Body of pancreas (tissue), 4 donors: ENCODE measurements around the gene PCDHA11. TPM values are rescaled to one million over a fixed set of nuclear protein-coding genes. Genes with fewer than 3 reads are reported as not detected.
"Not testable (repeated sequence)": the region's sequence is repeated elsewhere in the genome, so short reads cannot be mapped to it uniquely, and the experiment has no call there.

Source experiments
- ATAC-seq: fragments of 150-250 bp; one replicate; pipeline ENCODE4 v1.9.1; 2016
- DNase-seq, 4 donors: peaks; one replicate each; pipeline ENCODE4 v3.0.0-alpha.2; 2019
- H3K27ac ChIP-seq, 4 donors: fragments of 200-600 bp; sonication (generic); 1 replicate in 3 of 4; 2 replicates in 1 of 4; pipeline versions ENCODE4 v1.5.1 to v1.6.1; 2016 to 2019; ENCODE audit warnings: mild to moderate bottlenecking in 1 of 4, mixed read lengths in 1 of 4, moderate library complexity in 1 of 4
- H3K27me3 ChIP-seq, 2 donors: fragments of 200-600 bp; sonication (generic); one replicate each; pipeline ENCODE4 v1.6.0; 2016; ENCODE audit warnings: mild to moderate bottlenecking in 1 of 2
- H3K36me3 ChIP-seq, 2 donors: fragments of 200-600 bp; sonication (generic); replicated peaks in 1 of 2; 2 replicates each; pipeline ENCODE4 v1.5.1; 2016; ENCODE audit warnings: low read depth in 2 of 2; ENCODE audit not compliant: insufficient read depth in 1 of 2
- H3K4me1 ChIP-seq: fragments of 200-600 bp; sonication (generic); one replicate; pipeline ENCODE4 v1.6.0; 2016
- H3K4me3 ChIP-seq, 2 donors: fragments of 200-600 bp; sonication (generic); 1 replicate in 1 of 2; 2 replicates in 1 of 2; pipeline ENCODE4 v1.5.1; 2016 to 2019
- H3K9me3 ChIP-seq, 3 donors: fragments of 200-600 bp; sonication (generic); 1 replicate in 2 of 3; 2 replicates in 1 of 3; pipeline ENCODE4 v1.5.1; 2016
- CTCF ChIP-seq, 7 experiments: fragments of 450-650 bp in 4 of 7; fragments of 200-600 bp in 3 of 7; sonication (generic) in 3 of 7; IDR thresholded peaks; one replicate each; pipeline ENCODE4 v1.5.1; 2016 to 2019; ENCODE audit warnings: antibody characterized with exemption in 7 of 7
- POLR2A ChIP-seq, 3 donors: fragments of 450-650 bp; IDR thresholded peaks; one replicate each; pipeline ENCODE4 v1.6.1; 2016; ENCODE audit warnings: antibody characterized with exemption in 3 of 3, mild to moderate bottlenecking in 2 of 3
- WGBS, 2 donors: methylation state at CpG; one replicate each; pipeline ENCODE4 v1.1.5; 2017; 5-methylcytosine and 5-hydroxymethylcytosine counted together
- intact Hi-C: fragments of 100-400 bp; cut with DNase I; formaldehyde crosslinking; loops from one replicate; pipeline ENCODE4 v1.15.1; 2023
- total RNA-seq, 2 donors: library from RNA; depleted of rRNA; stranded (reverse); fragments of >200 nt; gene quantifications; one replicate each; pipeline ENCODE4 v1.1.0, GENCODE V29; 2016

PCDHA11 gene
- total RNA-seq, 2 donors from 2014 or later, result 3.6 to 4.9 TPM

GRCh38 chr5:140823475-140823874 is 45.3 kb upstream of the PCDHA11 start:
- no peak for ATAC-seq
- Histone ChIP-seq H3K27me3 (no peaks in the 10 kb centered on the region), H3K9me3 (peaks cover 0 to 27% (median 4%) of the 10 kb centered on the region in 3 donors), H3K27ac (no peak overlapping the region), H3K4me1 (no peaks in the 10 kb centered on the region), H3K36me3 (no peaks in the 10 kb centered on the region), H3K4me3 (no peak overlapping the region)
- DNase-seq, result no peak
- 31 to 43% methylated on average over 3 to 36 of the region's 38 CpGs for WGBS, 2 donors
- intact Hi-C loops, result no loop called here
- TF ChIP-seq POLR2A (IDR thresholded peaks at IDR 0.05) (no peak), CTCF (IDR thresholded peaks at IDR 0.05) (no peak)

GRCh38 chr5:140827704-140828361 is 40.9 kb upstream of the PCDHA11 start, which contains the start of gene PCDHA6:
Gene PCDHA6 (plus strand): TSS chr5:140827960. CDS start chr5:140828092, 132 bp downstream.
- peaks cover 0 to 31% (median 4%) of the 10 kb centered on the region in 3 donors for H3K9me3 ChIP-seq
- no peaks in the 10 kb centered on the region for H3K27me3 ChIP-seq
- H3K36me3 ChIP-seq, result no peaks in the 10 kb centered on the region
- H3K4me3 ChIP-seq, result no peak within 1 kb of the TSS
- intact Hi-C loops, result no loop called here
- peak; percentile 47 for ATAC-seq
- H3K4me1 ChIP-seq, result no peaks in the 10 kb centered on the region
- 14 to 15% methylated on average over 26 to 27 of the region's 27 CpGs for WGBS, 2 donors
- TF ChIP-seq POLR2A (IDR thresholded peaks at IDR 0.05) (no peak), CTCF (IDR thresholded peaks at IDR 0.05) (peak in 3 of 7 experiments; percentile 8 to 24 (median 16))
- DNase-seq, result no peak
- no peak within 1 kb of the TSS for H3K27ac ChIP-seq

GRCh38 chr5:140828362-140828737 is 40.4 kb upstream of the PCDHA11 start:
- intact Hi-C loops, result no loop called here
- no peak for DNase-seq
- no peaks in the 10 kb centered on the region for H3K27me3 ChIP-seq
- H3K9me3 ChIP-seq, result peaks cover 0 to 26% (median 4%) of the 10 kb centered on the region in 3 donors
- H3K4me3 ChIP-seq, result no peak overlapping the region
- H3K27ac ChIP-seq, result no peak overlapping the region
- H3K36me3 ChIP-seq, result no peaks in the 10 kb centered on the region
- TF ChIP-seq CTCF (IDR thresholded peaks at IDR 0.05) (peak in 3 of 7 experiments; percentile 5 to 10 (median 6)), POLR2A (IDR thresholded peaks at IDR 0.05) (no peak)
- 18 to 22% methylated on average over 9 to 18 of the region's 18 CpGs for WGBS, 2 donors
- H3K4me1 ChIP-seq, result no peaks in the 10 kb centered on the region
- no peak for ATAC-seq

GRCh38 chr5:140829511-140830501 is 39.0 kb upstream of the PCDHA11 start:
- H3K27ac ChIP-seq, H3K27me3 ChIP-seq, H3K4me1 ChIP-seq, ATAC-seq, H3K4me3 ChIP-seq, intact Hi-C loops, DNase-seq, H3K36me3 ChIP-seq: not testable (repeated sequence)
- H3K9me3 ChIP-seq, result peaks cover 0 to 30% (median 0%) of the 10 kb centered on the region in 3 donors
- 26 to 35% methylated on average over 14 to 80 of the region's 106 CpGs for WGBS, 2 donors

GRCh38 chr5:140833993-140834392 is 34.8 kb upstream of the PCDHA11 start, which contains the start of gene PCDHA7:
Gene PCDHA7 (plus strand): TSS chr5:140834269. CDS start chr5:140834384, 115 bp downstream.
- Histone ChIP-seq H3K27me3 (no peaks in the 10 kb centered on the region), H3K4me3 (no peak within 1 kb of the TSS), H3K4me1 (no peaks in the 10 kb centered on the region), H3K27ac (no peak within 1 kb of the TSS), H3K36me3 (no peaks in the 10 kb centered on the region), H3K9me3 (peaks cover 0 to 34% (median 0%) of the 10 kb centered on the region in 3 donors)
- no peak for DNase-seq
- WGBS, 2 donors, result 6 to 12% methylated on average over 8 of the region's 8 CpGs
- no peak for TF ChIP-seq POLR2A (IDR thresholded peaks at IDR 0.05)
- TF ChIP-seq CTCF (IDR thresholded peaks at IDR 0.05), result peak in 3 of 7 experiments; percentile 5 to 19 (median 7)
- intact Hi-C loops, result no loop called here
- ATAC-seq, result no peak

GRCh38 chr5:140834439-140835008 is 34.2 kb upstream of the PCDHA11 start:
- H3K9me3 ChIP-seq, result peaks cover 0 to 29% (median 0%) of the 10 kb centered on the region in 3 donors
- H3K27ac ChIP-seq, DNase-seq, ATAC-seq, H3K4me1 ChIP-seq, H3K27me3 ChIP-seq, intact Hi-C loops, H3K36me3 ChIP-seq, H3K4me3 ChIP-seq: not testable (repeated sequence)
- WGBS, 2 donors, result 13 to 24% methylated on average over 16 to 26 of the region's 38 CpGs
